Heart right ventricle (tissue), 16 donors: Measurements from ENCODE around the gene THBD. TPM values are rescaled to one million over a fixed set of nuclear protein-coding genes. Genes with fewer than 3 reads are reported as not detected.

Experiments used
- ATAC-seq, 8 donors: fragments of 200-7000 bp; cut with Tn5 transposase; one replicate each; pipeline ENCODE4 v1.9.1; 2020; ENCODE audit warnings: mild to moderate bottlenecking in 8 of 8, moderate library complexity in 8 of 8, moderate number of reproducible peaks in 1 of 8
- DNase-seq, 2 donors: peaks; one replicate each; pipeline ENCODE4 v3.0.0-alpha.2; 2020
- H3K27ac ChIP-seq, 10 donors: fragments of 200-600 bp; sonication (generic) in 2 of 10; one replicate each; pipeline versions ENCODE4 v1.5.0 to v1.8.0; 2020 to 2022; ENCODE audit warnings: mild to moderate bottlenecking in 3 of 10
- H3K27me3 ChIP-seq, 7 donors: fragments of 200-600 bp; one replicate each; pipeline ENCODE4 v1.8.0; 2021 to 2022; ENCODE audit warnings: mild to moderate bottlenecking in 2 of 7
- H3K36me3 ChIP-seq, 9 donors: fragments of 200-600 bp; sonication (generic) in 1 of 9; one replicate each; pipeline versions ENCODE4 v1.5.0 to v1.8.0; 2020 to 2022; ENCODE audit warnings: mild to moderate bottlenecking in 2 of 9
- H3K4me1 ChIP-seq, 9 donors: fragments of 200-600 bp; sonication (generic) in 1 of 9; one replicate each; pipeline versions ENCODE4 v1.5.0 to v1.8.0; 2020 to 2022; ENCODE audit warnings: mild to moderate bottlenecking in 4 of 9
- H3K4me3 ChIP-seq, 10 donors: fragments of 200-600 bp; sonication (generic) in 2 of 10; one replicate each; pipeline versions ENCODE4 v1.5.0 to v1.8.0; 2020 to 2022; ENCODE audit warnings: mild to moderate bottlenecking in 7 of 10, moderate library complexity in 2 of 10
- H3K9me3 ChIP-seq, 11 donors: fragments of 200-600 bp in 10 of 11; sonication (generic) in 2 of 11; one replicate each; pipeline versions ENCODE4 v1.5.0 to v1.8.0; 2013 to 2022; ENCODE audit warnings: mild to moderate bottlenecking in 2 of 11, control low read depth in 1 of 11, moderate library complexity in 1 of 11
- CTCF ChIP-seq, 9 donors: fragments of 200-600 bp; sonication (generic) in 2 of 9; IDR thresholded peaks; one replicate each; pipeline versions ENCODE4 v1.5.0 to v1.8.0; 2021 to 2022; ENCODE audit warnings: antibody characterized with exemption in 9 of 9, mild to moderate bottlenecking in 5 of 9, moderate library complexity in 1 of 9
- WGBS, 2 donors: extraction: QIAGEN DNeasy Blood & Tissue Kit; methylation state at CpG; one replicate each; pipeline ENCODE4 v1.1.7; 2013; ENCODE audit warnings: inconsistent platforms in 1 of 2; 5-methylcytosine and 5-hydroxymethylcytosine counted together
- intact Hi-C, 10 donors: fragments of 100-400 bp; cut with DNase I; formaldehyde crosslinking; loops; one replicate each; pipeline versions ENCODE4 v1.11.1 to v1.14.2; 2022
- polyA plus RNA-seq, 2 donors: library from polyadenylated mRNA; stranded (reverse); fragments of 200-250 nt; gene quantifications; one replicate each; pipeline ENCODE4 v1.2.3, GENCODE V29; 2013
- total RNA-seq, 10 donors: library from RNA; stranded (reverse); fragmentation: NEBNext Ultra II Directional in 3 of 10; extraction: Animal tissue kit (Norgen Biotek cat#: 25700) in 3 of 10; gene quantifications; one replicate each; pipeline versions ENCODE4 v1.2.1 to v1.2.4, GENCODE V29; 2021 to 2023
- donor health status: Arrhythmogenic right ventricular cardiomyopathy.
- donor health status: ischemic (EF 13 %, LVEDD 7.1; RV severe dilation, severe dysfunction).
- donor health status: healthy with polysubstance abuse.
- donor health status: DM: no; HTN: yes; CAD: no.
- donor health status: DM: no; HTN: no; CAD: no.
- donor health status: ischemic (EF 25% LVEDD 6.9; RV normal size, moderate dysfunction).
- donor health status: ischemic (EF 25% LVEDD 5.7; RV mildly dilated, moderate dysfunction).
- donor health status: healthy.
- donor health status: DM: yes; HTN: yes; CAD: no.
- donor health status: Ischemic cardiomyopathy.
- donor health status: ischemic (EF 35%, LVEDD 5.7; RV mildly dilated, moderate dysfunction).
- donor health status: nonischemic (EF 11% LVEDD 7.7; RV severe dilation, severe dysfunction).
- donor health status: DM: yes; HTN: yes; CAD: no.
- donor health status: PGD.
- donor health status: ischemic (EF 29% LVEDD 5.4; RV normal size, mild dysfunction).
- donor health status: nonischemic (EF 23%, LVEDD 6.1; RV moderate dilation, normal function).

THBD gene
- total and polyA plus RNA-seq, 12 donors: 11.1 to 61.0 (median 17.4) TPM

DNA sequence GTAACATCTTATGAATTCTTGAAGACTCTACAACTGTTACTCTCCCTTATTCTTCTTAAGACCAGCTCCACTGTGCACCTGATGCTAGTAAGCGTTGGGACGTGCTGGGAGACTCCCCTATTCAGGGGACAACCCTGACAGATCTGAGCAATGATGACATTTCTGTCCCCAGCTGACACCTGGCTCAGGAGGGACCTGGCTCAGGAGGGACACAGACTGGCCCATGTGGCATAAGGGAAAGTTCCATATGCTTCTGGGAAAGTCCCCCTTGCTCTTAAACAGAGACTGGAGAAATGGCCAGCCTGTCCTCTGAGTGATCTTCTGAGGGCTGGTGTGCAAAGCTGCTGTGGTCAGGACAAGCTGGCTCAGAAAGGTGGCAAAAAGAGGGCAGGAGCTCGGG, 46.6 kb upstream of the THBD start:
- H3K9me3 ChIP-seq: no peaks in the 10 kb centered on the region
- peaks cover 4 to 63% (median 16%) of the 10 kb centered on the region in 9 donors for H3K4me1 ChIP-seq
- no peak for DNase-seq
- H3K36me3 ChIP-seq: no peaks in the 10 kb centered on the region
- H3K27ac ChIP-seq: no peak overlapping the region
- intact Hi-C loops: no loop called here
- 98 to 99% methylated on average over 3 of the region's 3 CpGs for WGBS, 2 donors
- TF ChIP-seq CTCF (IDR thresholded peaks at IDR 0.05): no peak
- no peak for ATAC-seq
- no peak overlapping the region for H3K4me3 ChIP-seq
- H3K27me3 ChIP-seq: no peaks in the 10 kb centered on the region

DNA sequence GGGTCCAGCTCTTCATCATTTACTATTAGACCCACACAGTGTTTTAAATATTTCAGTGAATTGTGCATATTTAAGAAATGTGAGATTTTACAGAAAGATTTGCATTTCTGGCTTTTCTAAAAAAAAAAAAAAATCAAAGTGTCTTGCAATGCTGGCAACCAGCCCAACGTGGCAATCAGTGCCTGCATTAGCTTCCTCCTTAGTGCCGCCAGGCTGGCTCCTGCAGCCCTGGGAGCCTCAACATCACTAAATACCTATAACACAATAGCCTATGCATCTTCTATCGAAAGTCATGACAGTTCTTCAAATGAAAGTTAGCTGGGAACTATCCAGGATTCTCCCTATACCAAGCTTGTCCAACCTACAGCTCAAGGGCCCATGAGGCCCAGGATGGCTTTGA, 46.0 kb upstream of the THBD start:
- TF ChIP-seq CTCF (IDR thresholded peaks at IDR 0.05): no peak
- Histone ChIP-seq H3K27ac (peak overlapping the region in 1 of 10 donors; percentile 53), H3K4me3 (no peak overlapping the region), H3K27me3 (no peaks in the 10 kb centered on the region), H3K4me1 (peaks cover 4 to 66% (median 16%) of the 10 kb centered on the region in 9 donors), H3K9me3 (no peaks in the 10 kb centered on the region), H3K36me3 (no peaks in the 10 kb centered on the region)
- intact Hi-C loops: no loop called here
- 93% methylated on average over 3 of the region's 3 CpGs for WGBS, 2 donors
- DNase-seq (no peak), ATAC-seq (no peak)

GRCh38 chr20:23094927-23095326, 45.5 kb upstream of the THBD start:
- ATAC-seq: no peak
- no peaks in the 10 kb centered on the region for H3K9me3 ChIP-seq
- no peak for DNase-seq
- peaks cover 4 to 61% (median 16%) of the 10 kb centered on the region in 9 donors for H3K4me1 ChIP-seq
- H3K4me3 ChIP-seq: no peak overlapping the region
- intact Hi-C loops: no loop called here
- 93 to 97% methylated on average over 8 of the region's 8 CpGs for WGBS, 2 donors
- peak overlapping the region in 1 of 10 donors; percentile 53 for H3K27ac ChIP-seq
- no peak for TF ChIP-seq CTCF (IDR thresholded peaks at IDR 0.05)
- H3K36me3 ChIP-seq: no peaks in the 10 kb centered on the region
- no peaks in the 10 kb centered on the region for H3K27me3 ChIP-seq

- Histone ChIP-seq H3K4me1 (peaks cover 4 to 61% (median 16%) of the 10 kb centered on the region in 9 donors), H3K36me3 (no peaks in the 10 kb centered on the region), H3K27me3 (no peaks in the 10 kb centered on the region), H3K4me3 (no peak overlapping the region), H3K27ac (no peak overlapping the region), H3K9me3 (no peaks in the 10 kb centered on the region)
- ATAC-seq (no peak), DNase-seq (no peak)
- WGBS, 2 donors: 88 to 93% methylated on average over 13 of the region's 13 CpGs
- intact Hi-C loops: no loop called here
- no peak for TF ChIP-seq CTCF (IDR thresholded peaks at IDR 0.05)
These were observed 44.9 kb upstream of the THBD start for GRCh38 chr20:23094213-23094896.
